Spinal cord (tissue), 10 donors: ENCODE results near the gene MMS22L. TPM values are rescaled to one million over a fixed set of nuclear protein-coding genes. Genes with fewer than 3 reads are reported as not detected.

ENCODE experiments used
- DNase-seq, 6 donors: peaks; one replicate each; pipeline versions ENCODE4 v3.0.0 to v3.0.0-alpha.2; 2013 to 2015; ENCODE audit warnings: low spot score in 6 of 6, low read depth in 4 of 6
- H3K27ac ChIP-seq: one replicate; pipeline ENCODE4 v1.5.1; 2013; ENCODE audit warnings: low read depth, low read length, control low read depth
- H3K27me3 ChIP-seq: one replicate; pipeline ENCODE4 v1.6.1; 2013; ENCODE audit warnings: low read length; ENCODE audit not compliant: control insufficient read depth, insufficient read depth
- H3K36me3 ChIP-seq: one replicate; pipeline ENCODE4 v1.6.1; 2013; ENCODE audit warnings: low read length; ENCODE audit not compliant: control insufficient read depth, insufficient read depth
- H3K4me1 ChIP-seq: one replicate; pipeline ENCODE4 v1.6.1; 2013; ENCODE audit warnings: low read length; ENCODE audit not compliant: control insufficient read depth, insufficient read depth
- H3K4me3 ChIP-seq: one replicate; pipeline ENCODE4 v1.5.1; 2013; ENCODE audit warnings: low read depth, low read length, control low read depth
- H3K9me3 ChIP-seq: one replicate; pipeline ENCODE4 v1.6.1; 2013; ENCODE audit warnings: low read length; ENCODE audit not compliant: control insufficient read depth, insufficient read depth
- WGBS: methylation state at CpG from one replicate; pipeline ENCODE4 v1.1.5; 2013; ENCODE audit warnings: missing lambda C conversion rate; ENCODE audit not compliant: insufficient coverage; 5-methylcytosine and 5-hydroxymethylcytosine counted together
- polyA plus RNA-seq, 2 donors: library from polyadenylated mRNA; unstranded; fragments of 120-200 nt; gene quantifications; one replicate each; pipeline ENCODE4 v1.2.1, GENCODE V29; 2013; ENCODE audit not compliant: insufficient read length in 2 of 2
- total RNA-seq, 2 donors: library from RNA; depleted of rRNA in 1 of 2; stranded (reverse); fragments of 120-200 nt in 1 of 2; fragments of >200 nt in 1 of 2; gene quantifications; one replicate each; pipeline versions ENCODE4 v1.2.3 to v1.2.4, GENCODE V29; 2013 to 2014
- donor health status: healthy.

Gene MMS22L
- total and polyA plus RNA-seq, 4 donors = 5.9 to 18.9 (median 9.3) TPM

DNA sequence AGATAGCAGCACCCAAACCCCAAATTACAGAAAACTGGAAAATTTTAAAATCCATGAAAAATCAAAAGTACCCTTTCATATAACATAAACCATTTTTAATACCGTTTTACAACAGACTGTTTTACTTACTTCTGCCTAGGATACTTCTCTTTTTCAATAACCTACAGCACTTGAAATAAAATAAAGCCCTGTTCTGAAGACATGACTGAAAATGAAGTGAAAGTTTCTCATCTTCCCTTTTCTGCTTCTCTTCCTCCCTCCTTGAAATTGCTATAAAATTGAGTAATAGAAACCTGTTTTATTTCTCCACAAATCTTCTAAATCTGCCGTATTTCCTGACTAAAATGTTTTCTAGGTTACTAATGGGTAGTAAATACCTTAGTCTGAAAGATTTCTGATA lies 20.3 kb downstream of the MMS22L start:
- Histone ChIP-seq H3K36me3 (no peaks in the 10 kb centered on the region), H3K9me3 (no peaks in the 10 kb centered on the region), H3K27me3 (no peaks in the 10 kb centered on the region), H3K27ac (no peak overlapping the region), H3K4me3 (no peak overlapping the region), H3K4me1 (no peaks in the 10 kb centered on the region)
- WGBS = no CpG with 5 or more reads among the region's 2 CpGs
- DNase-seq = no peak

DNA sequence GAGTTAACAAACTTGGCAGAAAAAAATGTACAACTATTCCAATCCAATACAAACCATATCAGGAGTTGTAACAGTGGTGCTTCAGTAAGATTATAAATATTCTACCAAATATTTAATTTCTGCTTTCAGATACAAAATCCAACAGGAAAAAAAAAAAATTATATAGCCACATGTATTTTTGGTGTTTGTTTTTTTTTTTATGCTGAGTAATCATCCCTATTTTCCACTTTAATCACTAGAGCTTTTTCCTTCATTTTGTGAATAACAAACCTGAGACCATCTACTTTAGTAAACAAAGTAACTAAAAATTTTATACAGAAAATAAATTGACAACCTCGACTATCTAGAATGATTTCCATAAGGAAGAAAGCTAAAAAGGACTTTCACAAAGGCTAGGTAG lies 36.2 kb downstream of the MMS22L start:
- H3K27me3 ChIP-seq = no peaks in the 10 kb centered on the region
- H3K4me3 ChIP-seq = no peak overlapping the region
- no peak overlapping the region for H3K27ac ChIP-seq
- no peak for DNase-seq
- H3K36me3 ChIP-seq = no peaks in the 10 kb centered on the region
- H3K9me3 ChIP-seq = no peaks in the 10 kb centered on the region
- WGBS = no CpG with 5 or more reads among the region's 1 CpG
- no peaks in the 10 kb centered on the region for H3K4me1 ChIP-seq

DNA sequence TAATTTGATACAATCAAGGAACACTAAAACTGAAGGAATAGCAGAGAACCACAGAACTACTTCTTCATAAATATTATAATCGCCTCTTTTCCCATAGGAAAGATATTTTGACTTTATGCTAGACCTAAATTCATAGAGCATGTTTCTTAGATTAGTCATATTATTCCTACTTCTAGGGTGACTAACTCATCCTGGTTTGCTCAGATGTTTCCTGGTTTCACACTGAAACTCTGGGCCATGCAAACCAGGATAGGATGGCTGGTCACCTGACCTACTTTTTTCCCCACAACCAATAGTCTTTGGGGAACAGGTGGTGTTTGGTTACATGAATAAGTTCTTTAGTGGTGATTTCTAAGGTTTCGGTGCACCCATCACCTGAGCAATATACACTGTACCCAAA lies 42.8 kb downstream of the MMS22L start:
- DNase-seq = no peak
- H3K27me3 ChIP-seq = no peaks in the 10 kb centered on the region
- H3K36me3 ChIP-seq = no peaks in the 10 kb centered on the region
- H3K4me1 ChIP-seq = no peaks in the 10 kb centered on the region
- no peak overlapping the region for H3K27ac ChIP-seq
- H3K9me3 ChIP-seq = no peaks in the 10 kb centered on the region
- H3K4me3 ChIP-seq = no peak overlapping the region
- WGBS = no CpG with 5 or more reads among the region's 2 CpGs

DNA sequence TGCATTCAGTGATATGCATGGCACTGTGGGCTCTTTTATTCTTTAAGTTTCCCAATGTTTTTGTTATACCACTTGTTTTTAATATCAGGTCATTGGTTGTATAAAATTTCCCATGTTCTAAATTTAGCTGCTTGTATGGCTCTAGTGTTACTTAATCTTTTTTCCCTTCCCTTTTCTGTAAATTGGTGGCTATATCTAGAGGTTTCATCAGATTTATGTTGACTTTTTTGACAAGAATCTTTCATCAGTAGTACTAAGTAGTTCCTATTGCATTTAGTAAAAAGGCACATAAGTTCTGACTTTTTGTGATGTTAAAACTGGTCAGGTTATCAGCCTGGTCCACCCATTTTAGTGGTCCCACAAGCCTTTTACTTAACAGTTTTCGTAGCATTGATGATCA lies 51.1 kb downstream of the MMS22L start:
- H3K27me3 ChIP-seq = no peaks in the 10 kb centered on the region
- no peak overlapping the region for H3K27ac ChIP-seq
- H3K4me3 ChIP-seq = no peak overlapping the region
- no CpG with 5 or more reads among the region's 1 CpG for WGBS
- no peaks in the 10 kb centered on the region for H3K9me3 ChIP-seq
- no peaks in the 10 kb centered on the region for H3K36me3 ChIP-seq
- H3K4me1 ChIP-seq = no peaks in the 10 kb centered on the region
- DNase-seq = no peak

DNA sequence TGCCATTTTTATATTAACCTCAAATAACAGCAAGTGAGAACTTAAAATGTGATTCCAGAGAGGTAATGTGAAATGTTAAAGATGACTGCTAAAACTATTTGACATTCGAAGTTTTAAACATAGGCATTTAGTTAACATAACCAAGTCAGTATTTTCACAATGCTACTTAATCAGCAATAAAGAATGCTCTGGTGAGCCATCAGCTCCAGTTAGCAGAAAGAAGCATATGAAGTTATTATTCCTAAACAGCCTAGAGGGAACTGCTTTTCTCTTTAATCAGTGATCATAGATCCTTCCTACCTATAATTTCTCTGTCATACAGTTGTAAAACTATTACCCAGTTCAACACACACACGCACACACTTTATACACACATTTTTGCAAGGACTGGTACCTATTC lies 60.1 kb downstream of the MMS22L start:
- WGBS = no CpG with 5 or more reads among the region's 2 CpGs
- Histone ChIP-seq H3K27me3 (no peaks in the 10 kb centered on the region), H3K9me3 (no peaks in the 10 kb centered on the region)

DNA sequence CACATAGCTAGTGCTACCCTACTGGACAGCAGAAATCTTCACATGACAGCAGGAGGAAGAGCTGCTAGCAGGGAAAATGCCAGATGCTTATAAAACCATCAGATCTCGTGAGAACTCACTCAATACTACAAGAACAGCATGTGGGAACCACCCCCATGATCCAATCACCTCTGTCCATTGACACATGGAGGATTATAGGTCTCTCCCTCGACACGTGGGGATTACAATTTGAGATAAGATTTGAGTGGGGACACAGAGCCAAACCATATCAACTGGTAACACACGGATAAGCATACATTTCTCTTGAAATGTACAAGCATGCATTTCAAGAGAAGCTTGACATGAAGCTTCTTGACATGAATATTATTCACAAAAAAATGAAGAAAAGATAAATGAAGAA lies 64.1 kb downstream of the MMS22L start:
- no CpG with 5 or more reads among the region's 4 CpGs for WGBS
- no peaks in the 10 kb centered on the region for H3K4me1 ChIP-seq

More for the DNA sequence above, 60.1 kb downstream of the MMS22L start:
- no peak overlapping the region for H3K4me3 ChIP-seq
- no peak overlapping the region for H3K27ac ChIP-seq
- H3K4me1 ChIP-seq = no peaks in the 10 kb centered on the region
- H3K36me3 ChIP-seq = no peaks in the 10 kb centered on the region
- DNase-seq = peak in 1 of 6 donors; percentile 89

DNA sequence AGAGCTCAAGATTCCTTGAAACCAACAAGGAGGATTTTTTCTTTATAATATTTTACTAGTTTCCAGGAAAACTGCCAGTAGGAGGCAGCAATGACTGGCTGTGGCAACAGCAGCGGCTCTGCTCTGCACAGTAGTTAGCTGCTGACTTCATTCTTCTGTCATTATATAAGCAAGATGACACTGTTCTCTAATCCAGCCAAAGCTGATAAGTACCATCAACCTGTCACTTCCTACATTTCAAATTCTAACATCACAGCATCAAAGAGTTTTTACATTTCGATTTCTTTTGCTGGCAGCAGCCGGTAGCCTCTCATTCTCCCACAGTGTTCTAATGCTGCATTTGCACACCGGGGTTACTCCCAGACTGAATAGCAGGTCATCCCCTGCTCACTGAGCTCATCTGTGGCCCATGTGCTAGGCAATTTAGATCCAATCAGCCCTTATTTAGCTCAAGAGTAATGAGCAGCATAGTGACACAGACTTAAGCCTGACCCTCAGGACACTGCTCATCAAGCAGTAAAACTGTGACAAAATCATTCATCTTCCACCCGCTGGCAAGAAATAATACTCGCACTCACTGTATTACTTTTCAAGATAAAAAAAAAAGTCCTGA lies 67.8 kb downstream of the MMS22L start:
- no peaks in the 10 kb centered on the region for H3K36me3 ChIP-seq
- H3K27ac ChIP-seq = no peak overlapping the region
- H3K27me3 ChIP-seq = no peaks in the 10 kb centered on the region
- DNase-seq = peak; percentile 15 to 84 (median 40)
- H3K4me3 ChIP-seq = no peak overlapping the region
- no peaks in the 10 kb centered on the region for H3K9me3 ChIP-seq
- WGBS = 12% methylated on average over 4 of the region's 6 CpGs
- no peaks in the 10 kb centered on the region for H3K4me1 ChIP-seq

More for the DNA sequence above, 64.1 kb downstream of the MMS22L start:
- Histone ChIP-seq H3K9me3 (no peaks in the 10 kb centered on the region), H3K27me3 (no peaks in the 10 kb centered on the region), H3K36me3 (no peaks in the 10 kb centered on the region), H3K27ac (no peak overlapping the region), H3K4me3 (no peak overlapping the region)
- DNase-seq = no peak

DNA sequence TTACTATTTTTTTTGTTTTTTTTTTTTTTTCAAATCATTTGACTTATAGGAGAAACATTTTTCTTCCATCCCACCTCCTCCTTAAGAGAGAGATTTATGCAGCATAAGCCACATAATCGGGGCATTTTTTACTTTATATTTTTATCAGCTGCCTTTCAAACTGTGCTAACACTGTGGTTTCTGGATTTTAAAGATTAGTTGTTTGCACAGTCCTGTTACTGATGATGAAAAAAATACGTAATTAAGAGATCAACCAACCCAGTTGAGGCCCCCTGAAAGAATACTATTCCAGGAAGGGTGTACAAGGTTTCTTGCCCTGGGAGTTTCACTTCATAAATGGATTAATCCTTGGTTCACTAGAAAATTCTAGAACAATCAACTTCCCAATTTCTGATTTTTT lies 68.3 kb downstream of the MMS22L start:
- H3K27me3 ChIP-seq = no peaks in the 10 kb centered on the region
- H3K36me3 ChIP-seq = no peaks in the 10 kb centered on the region
- H3K4me1 ChIP-seq = no peaks in the 10 kb centered on the region
- H3K9me3 ChIP-seq = no peaks in the 10 kb centered on the region
- WGBS = no CpG with 5 or more reads among the region's 2 CpGs
- H3K4me3 ChIP-seq = no peak overlapping the region
- no peak for DNase-seq
- no peak overlapping the region for H3K27ac ChIP-seq

DNA sequence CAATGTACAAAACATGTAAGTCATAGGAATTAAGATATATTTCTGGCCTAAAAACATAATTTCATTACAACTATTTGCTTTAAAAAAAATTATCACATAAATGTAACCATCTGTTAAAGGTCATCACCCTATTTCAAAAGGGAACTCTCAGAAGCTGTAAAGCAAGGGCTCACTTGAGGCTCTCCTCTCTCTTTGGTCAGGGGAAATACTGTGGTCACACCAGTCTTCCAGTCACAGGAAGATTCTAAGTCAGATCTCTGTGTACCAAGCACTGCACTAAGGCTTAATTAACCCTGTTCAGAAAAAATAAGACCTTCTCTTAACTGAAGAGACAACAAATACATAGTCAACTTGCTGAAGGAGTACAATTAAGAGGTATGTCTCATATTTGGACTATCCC lies 75.6 kb downstream of the MMS22L start:
- no peaks in the 10 kb centered on the region for H3K4me1 ChIP-seq
- H3K9me3 ChIP-seq = no peaks in the 10 kb centered on the region
- DNase-seq = no peak
- H3K27me3 ChIP-seq = no peaks in the 10 kb centered on the region
- no peak overlapping the region for H3K4me3 ChIP-seq
- H3K36me3 ChIP-seq = no peaks in the 10 kb centered on the region
- no peak overlapping the region for H3K27ac ChIP-seq

DNA sequence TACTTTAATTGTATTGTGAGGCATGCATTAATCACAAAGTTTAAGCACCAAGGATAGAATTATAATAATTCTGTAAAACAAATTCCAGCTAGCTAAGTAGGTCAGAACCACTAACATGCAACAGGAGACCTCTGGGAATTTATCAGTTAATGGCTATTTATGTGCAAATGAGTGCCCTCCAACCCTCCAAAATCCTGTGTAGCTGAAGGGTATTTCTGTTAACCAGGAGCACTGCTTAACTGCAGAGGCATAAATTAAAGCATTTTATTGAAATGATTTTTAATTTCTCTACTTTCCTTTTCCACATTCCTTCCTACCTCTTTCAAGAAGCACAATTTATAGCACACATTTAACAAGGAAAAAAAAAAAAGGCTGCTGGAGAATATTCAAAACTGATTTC lies 77.0 kb downstream of the MMS22L start:
- DNase-seq = peak in 1 of 6 donors; percentile 6
- H3K4me1 ChIP-seq = no peaks in the 10 kb centered on the region
- H3K27me3 ChIP-seq = no peaks in the 10 kb centered on the region
- H3K27ac ChIP-seq = no peak overlapping the region
- H3K36me3 ChIP-seq = no peaks in the 10 kb centered on the region
- H3K9me3 ChIP-seq = no peaks in the 10 kb centered on the region
- H3K4me3 ChIP-seq = no peak overlapping the region
